ENCODE measurements around the gene LDLRAD4. TPM values are rescaled to one million over a fixed set of nuclear protein-coding genes. Genes with fewer than 3 reads are reported as not detected.

The LDLRAD4 gene
- total RNA-seq, 1 donor from 2014 or later, result 20.4 TPM

- Mint-ChIP-seq H3K4me1 (ENCODE audit: unreplicated experiment) (peaks cover under 1% of the 10 kb centered on the region), H3K27me3 (ENCODE audit: unreplicated experiment) (peaks cover 7% of the 10 kb centered on the region), H3K4me3 (ENCODE audit: unreplicated experiment) (no peak overlapping the region), H3K9me3 (ENCODE audit: unreplicated experiment) (no peaks in the 10 kb centered on the region), H3K36me3 (ENCODE audit: unreplicated experiment) (no peaks in the 10 kb centered on the region), H3K27ac (ENCODE audit: unreplicated experiment) (no peak overlapping the region)
- DNase-seq (ENCODE audit: extremely low spot score, unreplicated experiment), result no peak
- TF ChIP-seq CTCF (IDR thresholded peaks at IDR 0.05), result no peak
These were observed 416.5 kb downstream of the LDLRAD4 start for GRCh38 chr18:13635046-13635445.

GRCh38 chr18:13638719-13639595, 420.4 kb downstream of the LDLRAD4 start:
- no peak overlapping the region for H3K27ac Mint-ChIP-seq (ENCODE audit: unreplicated experiment)
- peaks cover 7% of the 10 kb centered on the region for H3K27me3 Mint-ChIP-seq (ENCODE audit: unreplicated experiment)
- no peak for TF ChIP-seq CTCF (IDR thresholded peaks at IDR 0.05)
- H3K36me3 Mint-ChIP-seq (ENCODE audit: unreplicated experiment), result no peaks in the 10 kb centered on the region
- H3K4me3 Mint-ChIP-seq (ENCODE audit: unreplicated experiment), result no peak overlapping the region
- no peaks in the 10 kb centered on the region for H3K4me1 Mint-ChIP-seq (ENCODE audit: unreplicated experiment)
- DNase-seq (ENCODE audit: extremely low spot score, unreplicated experiment), result no peak
- peaks cover 7% of the 10 kb centered on the region for H3K9me3 Mint-ChIP-seq (ENCODE audit: unreplicated experiment)

GRCh38 chr18:13640266-13640860, 421.8 kb downstream of the LDLRAD4 start:
- Mint-ChIP-seq H3K4me1 (ENCODE audit: unreplicated experiment) (no peaks in the 10 kb centered on the region), H3K27ac (ENCODE audit: unreplicated experiment) (no peak overlapping the region), H3K4me3 (ENCODE audit: unreplicated experiment) (no peak overlapping the region), H3K36me3 (ENCODE audit: unreplicated experiment) (no peaks in the 10 kb centered on the region), H3K27me3 (ENCODE audit: unreplicated experiment) (peaks cover 3% of the 10 kb centered on the region), H3K9me3 (ENCODE audit: unreplicated experiment) (peaks cover 7% of the 10 kb centered on the region)
- TF ChIP-seq CTCF (IDR thresholded peaks at IDR 0.05), result no peak
- no peak for DNase-seq (ENCODE audit: extremely low spot score, unreplicated experiment)

- Mint-ChIP-seq H3K4me1 (ENCODE audit: unreplicated experiment) (no peaks in the 10 kb centered on the region), H3K4me3 (ENCODE audit: unreplicated experiment) (no peak overlapping the region), H3K27me3 (ENCODE audit: unreplicated experiment) (no peaks in the 10 kb centered on the region), H3K9me3 (ENCODE audit: unreplicated experiment) (peaks cover 7% of the 10 kb centered on the region), H3K27ac (ENCODE audit: unreplicated experiment) (no peak overlapping the region), H3K36me3 (ENCODE audit: unreplicated experiment) (no peaks in the 10 kb centered on the region)
- no peak for TF ChIP-seq CTCF (IDR thresholded peaks at IDR 0.05)
- peak; percentile 86 for DNase-seq (ENCODE audit: extremely low spot score, unreplicated experiment)
These were observed 423.2 kb downstream of the LDLRAD4 start for GRCh38 chr18:13641551-13642439.
